NCI-H524 treated with DMSO at 0.1 percent for 48 hours (cell line): ENCODE results near the gene NFYA.

Experiments
- DNase-seq: peaks from one replicate; lab custom pipeline; 2025; lab: John Stamatoyannopoulos, UW

The NFYA gene

DNA sequence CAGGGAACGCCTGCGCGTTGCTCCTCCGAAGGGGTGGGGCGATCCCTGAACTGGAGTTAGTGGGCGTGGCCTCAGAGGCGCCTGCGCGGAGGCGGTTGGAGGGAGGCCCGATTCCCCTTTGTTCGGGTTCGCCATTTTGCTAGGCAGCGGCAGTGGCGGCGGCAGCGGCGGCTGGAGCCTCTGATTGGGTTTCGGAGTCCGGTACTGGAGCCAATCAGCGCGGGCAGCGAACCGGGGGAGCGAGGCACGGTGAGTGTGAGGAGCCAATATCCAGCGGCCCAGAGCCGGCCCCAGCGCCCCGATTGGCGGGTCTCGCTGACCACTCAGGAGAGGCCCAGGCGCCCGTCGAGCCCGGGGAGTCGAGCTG lies at the start of gene NFYA:
Gene NFYA, plus strand, starts transcription at position 139 of the 367 bp plus-strand sequence. CDS start 6,116 bp downstream, outside the sequence.
- no peak for DNase-seq

GRCh38 chr6:41023114-41023513 lies 49.7 kb upstream of the NFYA start:
- DNase-seq = no peak

GRCh38 chr6:41025966-41026530 lies 46.7 kb upstream of the NFYA start:
- DNase-seq = no peak

DNA sequence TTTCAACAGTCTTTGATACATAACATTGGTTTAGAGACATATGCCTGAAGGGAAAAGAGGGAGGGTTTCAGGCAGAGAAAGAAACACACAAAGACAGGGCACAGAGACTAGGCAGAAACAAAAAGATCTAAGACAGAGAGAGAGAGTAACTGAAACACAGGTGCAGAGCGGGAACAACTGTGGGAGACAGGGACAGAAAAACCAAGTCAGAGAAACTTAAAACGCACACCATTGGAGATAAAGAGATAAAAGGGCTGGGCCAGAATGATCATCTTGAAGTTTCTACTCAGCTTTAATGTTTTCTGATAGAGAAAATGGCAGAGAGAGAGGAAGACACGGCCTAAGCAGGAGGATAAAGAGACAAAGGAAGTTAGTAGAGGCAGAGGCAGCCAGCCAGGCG lies 45.5 kb upstream of the NFYA start:
- no peak for DNase-seq

- no peak for DNase-seq
Measured at GRCh38 chr6:41027799-41028560, 44.8 kb upstream of the NFYA start.

DNA sequence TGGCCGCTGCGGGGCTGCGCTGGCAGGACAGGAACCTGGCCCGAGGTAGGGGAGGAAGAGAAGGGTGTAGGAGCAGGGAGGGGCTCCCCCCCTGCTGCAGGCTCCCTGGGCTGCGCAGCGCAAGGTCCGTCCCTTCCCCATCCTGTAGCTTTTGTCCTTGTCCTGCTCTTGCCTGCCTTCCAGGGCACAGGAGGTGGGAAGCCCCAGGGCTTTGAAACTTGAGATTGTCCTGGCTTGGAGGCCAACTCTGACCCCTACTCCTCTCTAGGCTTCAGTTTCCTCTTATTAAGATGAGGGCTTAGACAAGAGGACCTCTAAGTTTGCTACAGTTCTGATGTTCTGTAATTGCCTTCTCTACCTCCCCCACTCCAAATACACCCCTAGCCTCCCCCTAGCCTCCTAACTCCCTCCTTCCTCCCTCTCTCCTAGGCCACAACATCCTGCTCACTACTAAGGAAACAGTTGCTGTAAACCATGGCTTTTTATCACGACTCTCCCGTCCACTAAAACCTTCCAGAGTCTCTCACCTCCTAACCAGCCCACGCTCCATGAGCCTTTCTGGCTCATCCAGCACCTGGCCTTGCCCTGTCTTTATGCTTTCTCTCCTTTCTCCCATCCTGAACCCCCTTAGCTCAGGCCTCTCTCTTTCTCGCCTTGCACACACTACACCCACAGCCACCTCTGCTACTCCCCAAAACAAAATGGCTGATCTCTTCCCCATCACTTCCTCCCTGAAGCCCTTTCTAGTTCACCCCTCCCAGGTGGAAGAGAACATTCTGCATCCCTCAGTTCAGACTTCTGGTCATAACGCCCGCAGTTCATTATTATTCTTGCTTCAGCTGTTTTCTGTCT lies 44.0 kb upstream of the NFYA start:
- DNase-seq = no peak

- DNase-seq = no peak
Measured at GRCh38 chr6:41032830-41033229, 39.9 kb upstream of the NFYA start.

- DNase-seq = no peak
Measured at GRCh38 chr6:41033776-41034175, 39.0 kb upstream of the NFYA start.

DNA sequence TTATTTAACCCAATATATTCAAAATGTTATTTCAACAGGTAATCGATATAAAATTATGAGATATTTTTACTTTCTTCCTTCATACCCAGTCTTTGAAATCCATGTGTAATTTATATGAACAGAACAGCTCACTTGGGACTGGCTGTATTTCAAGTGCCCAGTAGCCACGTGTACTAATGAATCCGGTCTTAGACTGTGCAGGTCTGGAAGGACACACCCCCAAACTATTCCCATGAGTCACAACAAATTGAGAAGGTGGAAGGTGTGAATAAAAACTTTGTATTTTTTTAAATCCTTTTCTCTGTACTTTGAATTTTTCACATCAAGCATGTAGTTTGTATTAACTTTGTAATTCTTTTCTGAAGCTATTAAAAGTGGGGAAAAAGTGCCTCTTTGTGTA lies 36.6 kb upstream of the NFYA start:
- DNase-seq = no peak

DNA sequence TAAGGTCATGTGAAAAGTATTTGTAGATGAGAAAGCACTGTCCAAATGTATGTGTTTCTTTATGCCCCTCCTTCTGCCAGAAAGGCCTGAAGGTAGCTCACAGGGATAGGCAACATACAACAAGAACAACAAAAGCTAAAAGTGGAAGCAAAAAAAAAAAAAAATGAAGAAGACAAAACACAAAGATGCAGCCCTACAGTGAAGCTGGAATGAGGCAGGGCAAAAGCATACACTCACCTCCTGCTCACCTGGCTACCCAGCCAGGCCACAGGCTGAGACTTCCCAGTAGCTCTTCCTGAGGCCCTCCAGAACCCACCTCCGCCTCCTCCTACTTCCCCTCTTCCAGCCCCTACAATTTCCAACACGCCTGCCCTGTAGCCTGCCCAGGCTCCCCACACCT lies 36.2 kb upstream of the NFYA start:
- DNase-seq = no peak

GRCh38 chr6:41037107-41037900 lies 35.5 kb upstream of the NFYA start:
- no peak for DNase-seq

- no peak for DNase-seq
Measured at GRCh38 chr6:41038205-41038604, 34.6 kb upstream of the NFYA start.

DNA sequence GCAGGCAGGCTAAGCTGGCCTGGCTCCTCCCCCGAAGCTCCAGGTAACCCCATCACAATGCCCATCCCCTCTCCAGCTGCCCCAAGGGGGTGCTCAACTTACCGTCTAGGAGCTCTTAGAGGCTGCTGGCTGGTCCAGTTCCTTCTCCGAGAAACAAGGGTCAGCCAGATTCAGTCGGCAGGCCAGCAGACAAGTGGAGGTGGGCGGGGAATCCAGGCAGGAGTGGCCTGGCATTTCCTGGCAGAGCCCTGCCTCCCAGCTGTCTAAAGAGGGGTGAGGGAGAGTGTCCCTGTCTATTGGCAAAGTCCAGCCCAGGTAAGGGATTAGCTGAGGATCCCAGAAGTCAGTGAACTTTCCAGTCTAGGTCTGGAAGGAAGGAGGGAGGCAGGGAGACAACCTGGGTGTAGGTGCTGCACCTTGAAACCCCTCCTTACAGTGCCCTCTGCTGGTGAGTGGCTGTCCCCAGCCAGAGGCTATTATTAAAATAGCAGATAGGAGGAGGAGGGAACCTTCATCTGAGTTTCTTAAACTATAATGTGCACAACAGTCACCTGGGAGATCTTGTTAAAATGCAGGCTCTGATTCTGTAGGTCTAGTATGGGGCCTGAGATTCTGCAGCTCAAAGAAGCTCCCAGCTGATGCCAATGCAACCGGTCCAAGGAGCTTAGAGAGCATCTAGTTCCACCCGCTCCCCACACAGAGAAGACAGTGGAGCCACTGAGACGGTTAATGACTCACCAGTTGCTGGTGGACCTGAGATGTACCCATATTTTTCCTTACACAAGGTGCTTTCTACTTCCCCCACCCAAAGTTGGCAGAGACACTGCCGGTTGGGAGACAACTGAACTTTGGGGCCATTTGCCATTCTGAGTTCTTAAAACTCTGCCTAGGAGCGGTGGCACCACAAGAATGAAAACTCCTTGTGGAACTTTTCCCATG lies 33.4 kb upstream of the NFYA start, which contains the start of gene UNC5CL:
Gene UNC5CL, minus strand, starts transcription at position 162 of the 939 bp plus-strand sequence. CDS start 4,147 bp downstream, outside the sequence.
- DNase-seq = no peak

GRCh38 chr6:41040101-41040939 lies 32.5 kb upstream of the NFYA start:
- DNase-seq = no peak

GRCh38 chr6:41040940-41041536 lies 31.7 kb upstream of the NFYA start:
- DNase-seq = no peak

DNA sequence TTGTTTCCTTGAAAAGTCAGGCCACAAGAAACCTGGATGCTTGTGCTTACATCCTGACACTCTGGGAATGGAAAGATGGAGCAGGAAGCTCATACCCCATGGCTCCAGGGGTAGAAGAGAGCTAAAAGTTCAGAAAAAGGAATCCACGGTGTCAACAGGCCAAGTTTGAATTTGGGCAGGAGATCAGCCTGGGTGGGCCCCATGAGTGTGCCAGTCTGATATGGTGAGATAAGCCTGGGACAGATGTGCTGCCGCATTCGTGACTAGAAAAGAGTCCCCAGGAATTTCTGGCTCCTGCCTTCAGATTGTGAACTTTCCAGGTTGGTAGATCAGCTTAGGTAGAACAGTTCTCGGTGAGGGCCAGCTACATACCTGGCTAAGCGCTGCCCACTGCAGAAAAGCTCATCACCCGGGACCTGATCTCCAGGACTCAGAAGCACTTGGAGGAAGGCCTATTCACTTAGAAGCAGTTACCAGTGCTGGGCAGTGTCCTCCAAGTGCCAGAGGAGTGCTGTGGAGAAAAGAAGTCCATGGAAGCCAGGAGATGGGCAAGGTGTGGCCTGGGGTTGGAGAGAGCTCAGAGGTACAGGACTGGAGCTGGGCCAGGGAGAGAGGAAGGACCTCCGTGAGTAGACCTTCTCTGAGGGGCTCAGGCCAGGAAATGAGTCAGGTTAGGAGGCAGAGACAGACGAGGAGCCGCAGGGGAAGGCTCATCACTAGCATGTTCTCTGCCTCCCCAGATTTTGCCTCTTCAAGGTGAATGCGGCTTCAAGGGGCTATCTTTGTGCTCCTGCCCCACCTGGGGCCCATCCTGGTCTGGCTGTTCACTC lies 30.3 kb upstream of the NFYA start, which contains the start of gene TSPO2:
Gene TSPO2, plus strand, starts transcription at position 242 of the 830 bp plus-strand sequence. Its CDS starts 519 bp downstream, at position 761.
- no peak for DNase-seq

- no peak for DNase-seq
Measured at GRCh38 chr6:41043151-41043550, 29.6 kb upstream of the NFYA start.

DNA sequence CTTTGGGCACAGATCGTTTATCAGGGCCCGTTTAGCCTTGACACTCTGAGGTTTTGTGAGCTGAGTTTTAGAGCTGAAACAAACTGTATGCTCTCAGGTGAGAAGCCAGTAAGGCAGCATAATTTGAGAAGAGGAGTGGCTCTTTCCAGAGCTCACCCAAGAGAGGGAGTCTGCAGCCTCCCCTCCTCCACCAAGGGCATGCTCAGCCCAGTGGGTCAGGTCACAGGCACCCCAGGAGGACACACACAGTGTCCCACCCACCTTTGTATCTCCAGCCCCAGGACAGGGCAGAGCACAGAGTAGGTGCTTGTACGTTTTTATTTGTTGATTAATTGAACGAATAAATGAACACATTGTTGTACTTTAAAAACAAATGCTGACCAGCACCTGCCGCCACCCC lies 27.1 kb upstream of the NFYA start:
- DNase-seq = no peak
